GM06990 (cell line): ENCODE results near the gene TRIM9.

ENCODE experiments used
- DNase-seq: peaks from one replicate; pipeline ENCODE4 v3.0.0-alpha.2; 2011; ENCODE audit not compliant: insufficient read length; ENCODE audit errors: extremely low read depth
- H3K27me3 ChIP-seq: replicated peaks from 2 replicates; pipeline ENCODE4 v1.6.0; 2011; ENCODE audit warnings: low read length; ENCODE audit not compliant: control insufficient read depth, insufficient read depth
- H3K36me3 ChIP-seq: 2 replicates; pipeline ENCODE4 v1.5.1; 2011; ENCODE audit warnings: low read length; ENCODE audit not compliant: control insufficient read depth, insufficient read depth
- H3K4me3 ChIP-seq: replicated peaks from 2 replicates; pipeline ENCODE4 v1.5.1; 2011; ENCODE audit warnings: low read depth, mild to moderate bottlenecking, control low read depth, low read length
- TF ChIP-seq, protein P1 (sequence below): IDR thresholded peaks from 2 replicates; pipeline ENCODE4 v1.5.1; 2011; ENCODE audit warnings: low read length, control low read depth, mild to moderate bottlenecking, inconsistent platforms; ENCODE audit not compliant: insufficient read depth, poor library complexity, severe bottlenecking

Gene TRIM9

GRCh38 chr14:51131516-51131915 is 36.6 kb upstream of the TRIM9 start:
- Histone ChIP-seq H3K4me3 (no peak overlapping the region), H3K27me3 (no peaks in the 10 kb centered on the region; the same call in 1 of the 2 replicates), H3K36me3 (no peaks in the 10 kb centered on the region)
- DNase-seq, result no peak
- TF ChIP-seq, protein P1, sequence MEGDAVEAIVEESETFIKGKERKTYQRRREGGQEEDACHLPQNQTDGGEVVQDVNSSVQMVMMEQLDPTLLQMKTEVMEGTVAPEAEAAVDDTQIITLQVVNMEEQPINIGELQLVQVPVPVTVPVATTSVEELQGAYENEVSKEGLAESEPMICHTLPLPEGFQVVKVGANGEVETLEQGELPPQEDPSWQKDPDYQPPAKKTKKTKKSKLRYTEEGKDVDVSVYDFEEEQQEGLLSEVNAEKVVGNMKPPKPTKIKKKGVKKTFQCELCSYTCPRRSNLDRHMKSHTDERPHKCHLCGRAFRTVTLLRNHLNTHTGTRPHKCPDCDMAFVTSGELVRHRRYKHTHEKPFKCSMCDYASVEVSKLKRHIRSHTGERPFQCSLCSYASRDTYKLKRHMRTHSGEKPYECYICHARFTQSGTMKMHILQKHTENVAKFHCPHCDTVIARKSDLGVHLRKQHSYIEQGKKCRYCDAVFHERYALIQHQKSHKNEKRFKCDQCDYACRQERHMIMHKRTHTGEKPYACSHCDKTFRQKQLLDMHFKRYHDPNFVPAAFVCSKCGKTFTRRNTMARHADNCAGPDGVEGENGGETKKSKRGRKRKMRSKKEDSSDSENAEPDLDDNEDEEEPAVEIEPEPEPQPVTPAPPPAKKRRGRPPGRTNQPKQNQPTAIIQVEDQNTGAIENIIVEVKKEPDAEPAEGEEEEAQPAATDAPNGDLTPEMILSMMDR, result no peak

- Histone ChIP-seq H3K36me3 (no peaks in the 10 kb centered on the region), H3K27me3 (no peaks in the 10 kb centered on the region; the same call in 1 of the 2 replicates), H3K4me3 (no peak overlapping the region)
- TF ChIP-seq, protein P1, result peak; percentile 15
- no peak for DNase-seq
Measured at GRCh38 chr14:51129130-51129529, 34.2 kb upstream of the TRIM9 start.

- H3K27me3 ChIP-seq, result no peaks in the 10 kb centered on the region
- TF ChIP-seq, protein P1, result no peak
- no peak for DNase-seq
- H3K4me3 ChIP-seq, result no peak overlapping the region
- H3K36me3 ChIP-seq, result no peaks in the 10 kb centered on the region
Measured at GRCh38 chr14:51124029-51124428, 29.1 kb upstream of the TRIM9 start.

DNA sequence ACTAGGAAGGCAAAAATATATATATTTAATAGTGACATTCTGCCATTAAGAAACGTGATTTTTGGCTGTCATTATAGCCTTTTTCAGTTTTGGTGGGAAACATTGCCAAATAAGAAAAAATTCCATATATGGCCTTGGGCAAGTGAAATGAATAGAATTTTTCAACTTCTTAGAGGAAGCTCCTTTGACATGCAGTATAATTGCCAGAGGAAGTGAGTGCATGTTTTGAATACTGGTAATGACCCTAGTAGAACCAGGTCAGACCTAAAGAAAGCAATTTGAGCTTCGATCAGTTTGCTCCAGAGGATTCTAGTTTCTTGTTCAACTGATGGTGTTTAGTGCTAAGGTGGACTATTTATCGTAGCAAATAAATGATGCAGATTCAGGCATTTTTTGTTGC is 26.2 kb upstream of the TRIM9 start:
- Histone ChIP-seq H3K27me3 (no peaks in the 10 kb centered on the region), H3K4me3 (no peak overlapping the region), H3K36me3 (no peaks in the 10 kb centered on the region)
- TF ChIP-seq, protein P1, result no peak
- DNase-seq, result no peak

DNA sequence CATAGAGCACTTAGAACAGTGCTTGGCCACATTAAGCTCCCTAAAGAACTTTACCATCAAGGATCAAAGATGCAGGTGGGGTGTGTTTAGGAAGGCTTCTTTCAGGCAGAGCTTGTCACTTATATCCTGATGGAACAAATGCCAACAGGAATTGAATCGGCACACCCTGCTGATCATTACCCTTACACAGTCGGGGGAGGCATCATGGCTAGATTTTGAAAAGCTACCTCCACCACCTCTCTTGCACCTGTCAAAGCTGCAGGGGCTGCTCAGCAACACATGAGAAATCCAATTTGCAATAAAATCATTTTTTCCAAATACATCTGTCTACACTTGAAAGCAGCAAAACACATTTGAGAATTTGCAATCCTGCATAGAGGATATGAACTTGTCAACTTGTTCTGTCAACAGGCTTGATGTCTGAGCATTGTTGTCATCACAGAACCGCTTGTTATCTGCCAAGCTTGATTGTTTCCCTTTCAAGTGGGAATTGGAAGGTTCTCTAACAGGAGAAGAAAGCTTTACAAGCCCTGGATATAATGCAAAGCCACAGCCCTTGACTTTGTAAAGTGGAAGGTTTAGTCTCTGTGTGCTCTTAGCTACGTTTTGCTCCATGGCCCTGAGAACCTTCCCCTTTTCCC is 24.6 kb upstream of the TRIM9 start:
- no peaks in the 10 kb centered on the region for H3K36me3 ChIP-seq
- TF ChIP-seq, protein P1, result no peak
- no peak overlapping the region for H3K4me3 ChIP-seq
- no peak for DNase-seq
- no peaks in the 10 kb centered on the region for H3K27me3 ChIP-seq

- Histone ChIP-seq H3K4me3 (no peak overlapping the region), H3K27me3 (no peaks in the 10 kb centered on the region), H3K36me3 (no peaks in the 10 kb centered on the region)
- DNase-seq, result no peak
- TF ChIP-seq, protein P1, result no peak
Measured at GRCh38 chr14:51118993-51119392, 24.1 kb upstream of the TRIM9 start.
